A549 (cell line): ENCODE measurements around the gene PAX8. TPM values are rescaled to one million over a fixed set of nuclear protein-coding genes. Genes with fewer than 3 reads are reported as not detected.

Experiments used
- ATAC-seq, 2 experiments: fragments of 200-7000 bp in 1 of 2; fragments of >200 bp in 1 of 2; cut with Nextera tagmentation in 1 of 2; cut with Tn5 transposase in 1 of 2; 3 replicates each; pipeline versions ENCODE4 v1.8.0 to v1.9.1; 2018 to 2020; ENCODE audit warnings: mild to moderate bottlenecking in 1 of 2, moderate library complexity in 1 of 2
- CTCF ChIA-PET: fragments of 300-600 bp; sonication (Branson Sonifier 250); formaldehyde crosslinking; extraction: SDS; loops from one replicate; lab custom pipeline; 2021; ENCODE audit warnings: antibody characterized with exemption, inconsistent platforms; lab: Yijun Ruan, JAX
- POLR2A ChIA-PET: fragments of 350-600 bp; formaldehyde crosslinking; extraction: SDS; loops from one replicate; lab custom pipeline; 2021; ENCODE audit warnings: antibody characterized with exemption, inconsistent platforms; lab: Yijun Ruan, JAX
- DNase-seq, 2 experiments: peaks; one replicate each; pipeline versions ENCODE4 v3.0.0 to v3.0.0-alpha.2; 2011 to 2016; ENCODE audit warnings: low read depth in 1 of 2, low spot score in 1 of 2
- FAIRE-seq: peaks from 2 replicates; lab custom pipeline; 2011; peaks lifted over from hg19 to GRCh38; lab: Jason Lieb, UNC
- H3K27ac ChIP-seq, 2 experiments: fragments of >200 bp; sonication (Bioruptor Twin); formaldehyde crosslinking; 3 replicates each; pipeline ENCODE4 v1.5.1; 2016 to 2017
- H3K4me1 ChIP-seq: fragments of >200 bp; sonication (Bioruptor Twin); formaldehyde crosslinking; 3 replicates; pipeline ENCODE4 v1.6.1; 2016
- H3K4me2 ChIP-seq: fragments of >200 bp; sonication (Bioruptor Twin); formaldehyde crosslinking; 3 replicates; pipeline ENCODE4 v1.6.1; 2016
- H3K4me3 ChIP-seq: fragments of >200 bp; sonication (Bioruptor Twin); formaldehyde crosslinking; 3 replicates; pipeline ENCODE4 v1.5.1; 2016
- H3K9me3 ChIP-seq: fragments of >200 bp; sonication (Bioruptor Twin); formaldehyde crosslinking; 3 replicates; pipeline ENCODE4 v1.6.1; 2016
- BHLHE40 ChIP-seq: IDR thresholded peaks from 2 replicates; pipeline ENCODE4 v1.6.1; 2012; ENCODE audit warnings: low read depth, low read length, inconsistent platforms
- EP300 ChIP-seq, 2 experiments: fragments of >200 bp; sonication (Bioruptor Twin); formaldehyde crosslinking; IDR thresholded peaks; 2 replicates in 1 of 2; 3 replicates in 1 of 2; pipeline ENCODE4 v1.6.1; 2016 to 2017
- FOSB ChIP-seq: fragments of 250-450 bp; sonication (Bioruptor Pico); IDR thresholded peaks from 2 replicates; pipeline ENCODE4 v1.5.0; 2020; ENCODE audit warnings: mild to moderate bottlenecking, moderate library complexity
- HDAC2 ChIP-seq: fragments of 200-600 bp; sonication (generic); IDR thresholded peaks from 2 replicates; pipeline ENCODE4 v1.6.1; 2016
- HOXA7 ChIP-seq: fragments of 250-450 bp; sonication (Bioruptor Pico); IDR thresholded peaks from 2 replicates; pipeline ENCODE4 v1.5.0; 2020; ENCODE audit warnings: mild to moderate bottlenecking, moderate library complexity
- KDM1A ChIP-seq: fragments of 200-600 bp; sonication (generic); IDR thresholded peaks from 2 replicates; pipeline ENCODE4 v1.6.1; 2016; ENCODE audit warnings: low read depth, mild to moderate bottlenecking
- MAZ ChIP-seq: fragments of 150-350 bp; IDR thresholded peaks from 2 replicates; pipeline ENCODE4 v1.6.1; 2014; ENCODE audit warnings: antibody characterized with exemption, low read depth, low read length, borderline replicate concordance
- NFE2L2 ChIP-seq: fragments of 150-350 bp; conservative IDR thresholded peaks from 2 replicates; pipeline ENCODE4 v1.6.1; 2014; ENCODE audit warnings: low read length
- NR3C1 ChIP-seq: fragments of >200 bp; sonication (Bioruptor Twin); formaldehyde crosslinking; IDR thresholded peaks from 3 replicates; pipeline ENCODE4 v1.6.1; 2017
- TFCP2L1 ChIP-seq: fragments of 250-450 bp; sonication (Bioruptor Pico); IDR thresholded peaks from 2 replicates; pipeline ENCODE4 v1.5.0; 2021; ENCODE audit warnings: mild to moderate bottlenecking
- ZFP36 ChIP-seq: fragments of 450-650 bp; IDR thresholded peaks from 2 replicates; pipeline ENCODE4 v1.6.1; 2014; ENCODE audit warnings: borderline replicate concordance; ENCODE audit not compliant: partially characterized antibody
- ZNF302 ChIP-seq: fragments of 250-450 bp; sonication (Bioruptor Pico); IDR thresholded peaks from 2 replicates; pipeline ENCODE4 v1.9.0; 2021; ENCODE audit warnings: inconsistent platforms, mild to moderate bottlenecking, moderate library complexity
- whole genome bisulfite sequencing: methylation state at CpG from one replicate; pipeline ENCODE4 v1.1.6; 2017; ENCODE audit errors: missing lambda C conversion rate; 5-methylcytosine and 5-hydroxymethylcytosine counted together
- polyA plus RNA-seq, 4 experiments: library from polyadenylated mRNA; depleted of rRNA in 3 of 4; stranded (reverse); fragments of >200 nt; fragmentation: RNase III in 1 of 4; extraction: RNeasy Plus Mini Kit Qiagen cat#74134 plus additional on column Dnase treatment in 1 of 4; gene quantifications; 2 replicates in 3 of 4; 3 replicates in 1 of 4; pipeline ENCODE4 v1.2.3, GENCODE V29; 2011 to 2017
- TF ChIP-seq, protein P1 (sequence below): fragments of 200-600 bp; sonication (generic); IDR thresholded peaks from 2 replicates; pipeline ENCODE4 v1.6.1; 2016; ENCODE audit warnings: antibody characterized with exemption, mild to moderate bottlenecking, moderate library complexity
- TF ChIP-seq, protein P2 (sequence below): fragments of 250-450 bp; sonication (Bioruptor Pico); IDR thresholded peaks from 2 replicates; pipeline ENCODE4 v1.5.0; 2021; ENCODE audit warnings: mild to moderate bottlenecking, moderate library complexity, borderline replicate concordance
- TF ChIP-seq, protein P3 (sequence below): IDR thresholded peaks from 2 replicates; pipeline ENCODE4 v1.6.1; 2012
- TF ChIP-seq, protein P4 (sequence below): IDR thresholded peaks from 2 replicates; pipeline ENCODE4 v1.6.1; 2012
- TF ChIP-seq, protein P5 (sequence below): fragments of >200 bp; sonication (Bioruptor Twin); formaldehyde crosslinking; IDR thresholded peaks from 3 replicates; pipeline ENCODE4 v1.5.1; 2016
- TF ChIP-seq, protein P6 (sequence below): fragments of 450-650 bp; IDR thresholded peaks from 2 replicates; pipeline ENCODE4 v1.6.1; 2014; ENCODE audit warnings: antibody characterized with exemption

Gene PAX8
- polyA plus RNA-seq, 2 of the 4 experiments (the other 2 are of a cell fraction), result 0.71 to 0.81 TPM

DNA sequence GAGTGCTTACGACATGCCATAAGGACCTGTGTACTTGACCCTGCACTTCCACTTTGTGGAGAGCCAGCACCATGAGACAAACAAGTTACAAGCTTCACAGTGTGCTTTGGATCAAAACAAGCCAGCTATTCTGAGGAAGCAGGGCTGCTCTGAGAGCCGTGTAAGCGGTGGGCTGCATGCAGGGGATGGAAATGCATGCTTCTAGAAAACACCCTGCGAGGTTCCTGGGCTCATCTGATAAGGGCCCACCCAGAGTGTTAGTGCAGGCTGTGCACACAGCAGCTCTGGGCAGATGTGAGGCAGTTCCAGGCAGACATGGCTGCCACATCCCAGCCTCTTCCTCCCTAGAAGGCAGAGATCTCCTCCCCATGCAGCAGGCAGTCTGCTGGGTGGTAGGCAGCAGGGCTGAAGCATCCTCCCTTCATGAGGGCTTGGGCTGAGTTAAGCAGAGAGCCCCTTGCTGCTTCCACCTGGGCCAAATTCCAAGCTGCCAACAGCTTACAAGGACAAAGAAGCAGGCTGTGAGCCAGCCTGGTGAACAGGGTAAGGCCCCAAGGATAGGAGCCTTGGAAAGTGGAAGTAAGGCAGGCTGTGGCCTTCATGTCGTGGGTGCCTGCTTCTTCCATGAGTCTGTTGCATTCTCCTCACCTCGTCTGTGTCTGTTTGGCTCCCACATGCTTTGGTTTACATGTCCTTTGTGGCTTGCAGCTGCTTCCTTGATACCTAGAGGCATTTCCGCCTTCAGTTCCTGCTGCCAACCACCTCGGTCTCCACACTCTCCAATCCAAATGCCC lies 97.3 kb downstream of the PAX8 start:
- CTCF ChIA-PET, result interaction anchor here (0.7 to 5.1 kb wide), 8 partner anchors 11 to 59 kb away, joined by 3 to 39 read pairs (median 4); no protein-coding TSS in a partner anchor
- no peak for DNase-seq
- Histone ChIP-seq H3K4me1 (no peaks in the 10 kb centered on the region), H3K4me2 (no peak overlapping the region), H3K4me3 (no peak overlapping the region), H3K9me3 (no peaks in the 10 kb centered on the region), H3K27ac (no peak overlapping the region)
- no peak for FAIRE-seq
- ATAC-seq, result peak in 1 of 2 experiments; percentile 14; a peak in 2 of 6 replicates
- WGBS, result 77% methylated on average over 8 of the region's 8 CpGs
- POLR2A ChIA-PET, result no interaction called here
- TF ChIP-seq HOXA7 (no peak), TFCP2L1 (CRISPR knock-in tag) (no peak), ZNF302 (CRISPR knock-in tag) (no peak), FOSB (CRISPR knock-in tag) (no peak), NR3C1 (no peak), MAZ (no peak), KDM1A (no peak), EP300 (IDR thresholded peaks at IDR 0.05) (no peak)
- TF ChIP-seq, protein P1, sequence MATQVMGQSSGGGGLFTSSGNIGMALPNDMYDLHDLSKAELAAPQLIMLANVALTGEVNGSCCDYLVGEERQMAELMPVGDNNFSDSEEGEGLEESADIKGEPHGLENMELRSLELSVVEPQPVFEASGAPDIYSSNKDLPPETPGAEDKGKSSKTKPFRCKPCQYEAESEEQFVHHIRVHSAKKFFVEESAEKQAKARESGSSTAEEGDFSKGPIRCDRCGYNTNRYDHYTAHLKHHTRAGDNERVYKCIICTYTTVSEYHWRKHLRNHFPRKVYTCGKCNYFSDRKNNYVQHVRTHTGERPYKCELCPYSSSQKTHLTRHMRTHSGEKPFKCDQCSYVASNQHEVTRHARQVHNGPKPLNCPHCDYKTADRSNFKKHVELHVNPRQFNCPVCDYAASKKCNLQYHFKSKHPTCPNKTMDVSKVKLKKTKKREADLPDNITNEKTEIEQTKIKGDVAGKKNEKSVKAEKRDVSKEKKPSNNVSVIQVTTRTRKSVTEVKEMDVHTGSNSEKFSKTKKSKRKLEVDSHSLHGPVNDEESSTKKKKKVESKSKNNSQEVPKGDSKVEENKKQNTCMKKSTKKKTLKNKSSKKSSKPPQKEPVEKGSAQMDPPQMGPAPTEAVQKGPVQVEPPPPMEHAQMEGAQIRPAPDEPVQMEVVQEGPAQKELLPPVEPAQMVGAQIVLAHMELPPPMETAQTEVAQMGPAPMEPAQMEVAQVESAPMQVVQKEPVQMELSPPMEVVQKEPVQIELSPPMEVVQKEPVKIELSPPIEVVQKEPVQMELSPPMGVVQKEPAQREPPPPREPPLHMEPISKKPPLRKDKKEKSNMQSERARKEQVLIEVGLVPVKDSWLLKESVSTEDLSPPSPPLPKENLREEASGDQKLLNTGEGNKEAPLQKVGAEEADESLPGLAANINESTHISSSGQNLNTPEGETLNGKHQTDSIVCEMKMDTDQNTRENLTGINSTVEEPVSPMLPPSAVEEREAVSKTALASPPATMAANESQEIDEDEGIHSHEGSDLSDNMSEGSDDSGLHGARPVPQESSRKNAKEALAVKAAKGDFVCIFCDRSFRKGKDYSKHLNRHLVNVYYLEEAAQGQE, result no peak
- TF ChIP-seq, protein P2, sequence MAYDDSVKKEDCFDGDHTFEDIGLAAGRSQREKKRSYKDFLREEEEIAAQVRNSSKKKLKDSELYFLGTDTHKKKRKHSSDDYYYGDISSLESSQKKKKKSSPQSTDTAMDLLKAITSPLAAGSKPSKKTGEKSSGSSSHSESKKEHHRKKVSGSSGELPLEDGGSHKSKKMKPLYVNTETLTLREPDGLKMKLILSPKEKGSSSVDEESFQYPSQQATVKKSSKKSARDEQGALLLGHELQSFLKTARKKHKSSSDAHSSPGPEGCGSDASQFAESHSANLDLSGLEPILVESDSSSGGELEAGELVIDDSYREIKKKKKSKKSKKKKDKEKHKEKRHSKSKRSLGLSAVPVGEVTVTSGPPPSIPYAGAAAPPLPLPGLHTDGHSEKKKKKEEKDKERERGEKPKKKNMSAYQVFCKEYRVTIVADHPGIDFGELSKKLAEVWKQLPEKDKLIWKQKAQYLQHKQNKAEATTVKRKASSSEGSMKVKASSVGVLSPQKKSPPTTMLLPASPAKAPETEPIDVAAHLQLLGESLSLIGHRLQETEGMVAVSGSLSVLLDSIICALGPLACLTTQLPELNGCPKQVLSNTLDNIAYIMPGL (CRISPR knock-in tag), result no peak
- TF ChIP-seq, protein P3, sequence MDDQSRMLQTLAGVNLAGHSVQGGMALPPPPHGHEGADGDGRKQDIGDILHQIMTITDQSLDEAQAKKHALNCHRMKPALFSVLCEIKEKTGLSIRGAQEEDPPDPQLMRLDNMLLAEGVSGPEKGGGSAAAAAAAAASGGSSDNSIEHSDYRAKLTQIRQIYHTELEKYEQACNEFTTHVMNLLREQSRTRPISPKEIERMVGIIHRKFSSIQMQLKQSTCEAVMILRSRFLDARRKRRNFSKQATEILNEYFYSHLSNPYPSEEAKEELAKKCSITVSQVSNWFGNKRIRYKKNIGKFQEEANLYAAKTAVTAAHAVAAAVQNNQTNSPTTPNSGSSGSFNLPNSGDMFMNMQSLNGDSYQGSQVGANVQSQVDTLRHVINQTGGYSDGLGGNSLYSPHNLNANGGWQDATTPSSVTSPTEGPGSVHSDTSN, result no peak

DNA sequence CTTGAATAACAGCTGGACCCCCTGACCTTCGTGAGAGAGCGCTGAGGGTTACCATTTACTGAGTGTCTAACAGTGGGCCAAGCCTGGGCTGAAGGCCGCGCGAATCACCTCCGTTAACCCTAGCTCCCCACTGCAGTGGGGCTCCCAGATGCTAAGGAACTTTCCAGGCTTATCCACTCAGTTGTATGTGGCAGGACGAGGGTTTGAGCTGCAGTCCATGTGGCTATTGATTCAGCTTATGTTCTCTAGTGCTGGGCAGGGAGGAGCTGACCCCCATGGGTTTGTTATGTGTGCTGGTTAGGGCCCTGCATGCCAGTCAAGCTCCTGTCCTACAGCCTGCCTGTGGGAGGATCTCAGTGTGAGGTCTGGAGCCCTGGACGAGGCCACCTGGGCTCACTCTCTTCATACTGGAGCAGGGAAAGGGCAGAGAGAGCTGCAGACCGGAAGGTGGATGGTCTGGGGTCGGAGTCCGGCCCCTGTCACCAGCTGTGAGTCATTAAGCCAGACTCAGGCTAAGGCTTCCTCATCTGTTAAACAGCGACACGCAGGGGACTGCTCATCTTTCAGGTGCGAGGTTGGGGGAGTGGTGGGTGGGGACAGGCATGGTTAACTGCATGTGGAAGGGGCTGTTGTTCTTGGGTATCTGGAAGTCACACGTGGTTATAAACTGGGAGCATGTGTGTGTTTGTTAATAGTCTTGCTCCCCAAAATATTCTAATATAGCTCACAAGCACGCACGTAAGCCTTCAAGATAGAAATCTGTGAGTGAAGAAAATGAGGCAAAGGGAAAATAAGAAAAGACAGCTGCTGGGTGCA lies 98.4 kb downstream of the PAX8 start:
- no peaks in the 10 kb centered on the region for H3K9me3 ChIP-seq
- ChIA-PET POLR2A (no interaction called here), CTCF (interaction anchor here (0.7 to 5.1 kb wide), 8 partner anchors 12 to 210 kb away, joined by 3 to 39 read pairs (median 4); no protein-coding TSS in a partner anchor)
- ATAC-seq (no peak), FAIRE-seq (no peak), DNase-seq (no peak)
- no peak overlapping the region for H3K27ac ChIP-seq
- no peaks in the 10 kb centered on the region for H3K4me1 ChIP-seq
- no peak overlapping the region for H3K4me2 ChIP-seq
- no peak overlapping the region for H3K4me3 ChIP-seq
- TF ChIP-seq, protein P4, sequence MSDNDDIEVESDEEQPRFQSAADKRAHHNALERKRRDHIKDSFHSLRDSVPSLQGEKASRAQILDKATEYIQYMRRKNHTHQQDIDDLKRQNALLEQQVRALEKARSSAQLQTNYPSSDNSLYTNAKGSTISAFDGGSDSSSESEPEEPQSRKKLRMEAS, result no peak
- TF ChIP-seq BHLHE40, result no peak
- TF ChIP-seq NFE2L2, result no peak
- TF ChIP-seq, protein P5, sequence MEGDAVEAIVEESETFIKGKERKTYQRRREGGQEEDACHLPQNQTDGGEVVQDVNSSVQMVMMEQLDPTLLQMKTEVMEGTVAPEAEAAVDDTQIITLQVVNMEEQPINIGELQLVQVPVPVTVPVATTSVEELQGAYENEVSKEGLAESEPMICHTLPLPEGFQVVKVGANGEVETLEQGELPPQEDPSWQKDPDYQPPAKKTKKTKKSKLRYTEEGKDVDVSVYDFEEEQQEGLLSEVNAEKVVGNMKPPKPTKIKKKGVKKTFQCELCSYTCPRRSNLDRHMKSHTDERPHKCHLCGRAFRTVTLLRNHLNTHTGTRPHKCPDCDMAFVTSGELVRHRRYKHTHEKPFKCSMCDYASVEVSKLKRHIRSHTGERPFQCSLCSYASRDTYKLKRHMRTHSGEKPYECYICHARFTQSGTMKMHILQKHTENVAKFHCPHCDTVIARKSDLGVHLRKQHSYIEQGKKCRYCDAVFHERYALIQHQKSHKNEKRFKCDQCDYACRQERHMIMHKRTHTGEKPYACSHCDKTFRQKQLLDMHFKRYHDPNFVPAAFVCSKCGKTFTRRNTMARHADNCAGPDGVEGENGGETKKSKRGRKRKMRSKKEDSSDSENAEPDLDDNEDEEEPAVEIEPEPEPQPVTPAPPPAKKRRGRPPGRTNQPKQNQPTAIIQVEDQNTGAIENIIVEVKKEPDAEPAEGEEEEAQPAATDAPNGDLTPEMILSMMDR, result no peak
- TF ChIP-seq, protein P6, sequence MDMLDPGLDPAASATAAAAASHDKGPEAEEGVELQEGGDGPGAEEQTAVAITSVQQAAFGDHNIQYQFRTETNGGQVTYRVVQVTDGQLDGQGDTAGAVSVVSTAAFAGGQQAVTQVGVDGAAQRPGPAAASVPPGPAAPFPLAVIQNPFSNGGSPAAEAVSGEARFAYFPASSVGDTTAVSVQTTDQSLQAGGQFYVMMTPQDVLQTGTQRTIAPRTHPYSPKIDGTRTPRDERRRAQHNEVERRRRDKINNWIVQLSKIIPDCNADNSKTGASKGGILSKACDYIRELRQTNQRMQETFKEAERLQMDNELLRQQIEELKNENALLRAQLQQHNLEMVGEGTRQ, result no peak
- TF ChIP-seq HDAC2, result no peak
- TF ChIP-seq ZFP36, result no peak
- WGBS, result 67% methylated on average over 15 of the region's 17 CpGs
